Brain microvascular endothelial cell (primary cell): ENCODE results near the gene TLN1.

Source experiments
- DNase-seq: peaks from one replicate; pipeline ENCODE4 v3.0.0-alpha.2; 2020
- H3K27ac ChIP-seq: fragments of 250-450 bp; sonication (Bioruptor Pico); 2 replicates; pipeline ENCODE4 v1.5.1; 2020; ENCODE audit warnings: mild to moderate bottlenecking, moderate library complexity
- H3K27me3 ChIP-seq: fragments of 250-450 bp; sonication (Bioruptor Pico); replicated peaks from 2 replicates; pipeline ENCODE4 v1.5.1; 2020; ENCODE audit warnings: mild to moderate bottlenecking
- H3K36me3 ChIP-seq: fragments of 250-450 bp; sonication (Bioruptor Pico); replicated peaks from 2 replicates; pipeline ENCODE4 v1.5.1; 2020; ENCODE audit warnings: mild to moderate bottlenecking
- H3K4me3 ChIP-seq: 2 replicates; pipeline ENCODE4 v1.5.1; 2011; ENCODE audit warnings: low read depth, mild to moderate bottlenecking, control low read depth, low read length, moderate library complexity
- in situ Hi-C: cut with HindIII; loops from 2 replicates; pipeline ENCODE4 v1.10.0; 2017; ENCODE audit warnings: low sequenced_read_pairs, low pct_ligation_motif_present
- TF ChIP-seq, protein P1 (sequence below): IDR thresholded peaks from 2 replicates; pipeline ENCODE4 v1.5.1; 2011; ENCODE audit warnings: low read depth, mild to moderate bottlenecking, moderate library complexity, low read length, control low read depth, inconsistent platforms; ENCODE audit errors: missing control alignments

The TLN1 gene

DNA sequence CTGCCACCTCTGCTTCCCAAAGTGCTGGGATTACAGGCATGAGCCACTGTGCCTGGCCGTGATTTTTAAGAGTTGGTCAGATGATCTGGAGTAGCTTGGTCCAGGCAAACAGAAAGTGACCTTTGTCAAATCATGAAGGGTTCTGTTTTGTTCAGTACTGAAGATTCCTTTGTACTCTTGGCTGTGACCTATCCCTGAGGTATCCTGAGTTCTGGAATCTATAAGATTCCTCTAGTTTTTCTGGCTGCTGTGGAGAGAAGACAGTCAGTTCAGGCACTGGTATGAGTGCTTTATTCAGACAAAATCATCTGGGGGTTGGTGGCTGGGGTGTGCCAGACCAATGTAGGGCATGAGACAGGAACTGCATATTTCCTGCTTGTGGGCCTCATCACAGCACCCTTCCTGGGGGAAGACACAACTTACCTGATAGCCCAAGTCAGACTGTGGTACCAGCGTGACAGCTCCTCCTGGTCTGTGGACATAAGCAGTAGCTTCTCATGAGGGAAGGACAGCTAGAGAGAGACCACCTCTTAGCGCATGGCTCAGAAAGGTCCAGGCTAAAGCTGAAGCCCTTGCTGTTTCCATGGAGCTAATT lies 70.1 kb downstream of the TLN1 start:
- in situ Hi-C loops = no loop called here
- Histone ChIP-seq H3K4me3 (no peak overlapping the region), H3K27me3 (no peaks in the 10 kb centered on the region), H3K36me3 (peaks cover 7% of the 10 kb centered on the region), H3K27ac (no peak overlapping the region)
- no peak for DNase-seq
- TF ChIP-seq, protein P1, sequence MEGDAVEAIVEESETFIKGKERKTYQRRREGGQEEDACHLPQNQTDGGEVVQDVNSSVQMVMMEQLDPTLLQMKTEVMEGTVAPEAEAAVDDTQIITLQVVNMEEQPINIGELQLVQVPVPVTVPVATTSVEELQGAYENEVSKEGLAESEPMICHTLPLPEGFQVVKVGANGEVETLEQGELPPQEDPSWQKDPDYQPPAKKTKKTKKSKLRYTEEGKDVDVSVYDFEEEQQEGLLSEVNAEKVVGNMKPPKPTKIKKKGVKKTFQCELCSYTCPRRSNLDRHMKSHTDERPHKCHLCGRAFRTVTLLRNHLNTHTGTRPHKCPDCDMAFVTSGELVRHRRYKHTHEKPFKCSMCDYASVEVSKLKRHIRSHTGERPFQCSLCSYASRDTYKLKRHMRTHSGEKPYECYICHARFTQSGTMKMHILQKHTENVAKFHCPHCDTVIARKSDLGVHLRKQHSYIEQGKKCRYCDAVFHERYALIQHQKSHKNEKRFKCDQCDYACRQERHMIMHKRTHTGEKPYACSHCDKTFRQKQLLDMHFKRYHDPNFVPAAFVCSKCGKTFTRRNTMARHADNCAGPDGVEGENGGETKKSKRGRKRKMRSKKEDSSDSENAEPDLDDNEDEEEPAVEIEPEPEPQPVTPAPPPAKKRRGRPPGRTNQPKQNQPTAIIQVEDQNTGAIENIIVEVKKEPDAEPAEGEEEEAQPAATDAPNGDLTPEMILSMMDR = no peak

DNA sequence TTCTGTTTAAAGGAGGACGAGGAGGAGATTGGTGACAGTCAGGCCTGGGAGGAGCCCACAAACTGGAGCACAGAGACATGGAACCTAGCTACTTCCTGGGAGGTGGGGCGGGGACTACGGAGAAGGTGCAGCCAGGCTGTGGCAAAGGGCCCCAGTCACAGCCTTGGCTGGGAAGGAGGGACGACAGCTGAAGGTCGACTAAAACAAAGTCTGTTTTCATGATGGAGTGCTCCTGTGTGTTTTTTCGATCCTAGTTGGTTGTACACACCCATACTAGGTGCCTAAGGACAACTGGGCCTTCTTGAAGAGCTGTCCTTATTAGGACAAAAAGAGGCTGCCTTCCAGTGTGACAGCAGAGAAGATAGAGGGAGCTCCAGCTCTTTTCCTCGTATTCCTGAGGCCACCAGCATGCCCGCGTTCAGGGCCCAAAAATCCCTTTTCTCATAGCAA lies 71.0 kb downstream of the TLN1 start:
- Histone ChIP-seq H3K27me3 (no peaks in the 10 kb centered on the region), H3K4me3 (no peak overlapping the region), H3K27ac (no peak overlapping the region), H3K36me3 (peaks cover 7% of the 10 kb centered on the region)
- in situ Hi-C loops = no loop called here
- TF ChIP-seq, protein P1 = peak; percentile 66
- peak; percentile 34 for DNase-seq

DNA sequence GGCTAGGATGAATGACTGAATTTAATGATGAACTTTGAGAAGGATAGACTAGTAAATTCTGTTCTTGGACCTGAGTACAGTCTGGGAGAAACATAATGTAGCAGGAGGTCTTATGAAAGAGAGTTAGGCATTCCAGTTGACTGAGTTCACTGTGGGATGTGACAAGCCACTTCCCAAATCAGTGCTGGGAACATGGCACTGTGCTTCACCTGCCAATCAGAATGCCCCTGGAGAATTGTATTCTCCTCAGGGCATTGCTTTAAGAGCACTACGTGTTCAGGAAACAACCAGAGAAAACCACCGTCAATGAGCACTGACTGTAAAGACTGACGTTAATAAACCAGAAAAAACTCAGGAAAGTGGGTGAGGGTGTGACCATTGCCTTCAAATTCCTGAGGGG lies 72.7 kb downstream of the TLN1 start:
- TF ChIP-seq, protein P1 = no peak
- peak; percentile 45 for DNase-seq
- Histone ChIP-seq H3K27ac (peak overlapping the region; percentile 99), H3K27me3 (no peaks in the 10 kb centered on the region), H3K36me3 (peaks cover 7% of the 10 kb centered on the region), H3K4me3 (peak overlapping the region; percentile 84)
- in situ Hi-C loops = no loop called here

DNA sequence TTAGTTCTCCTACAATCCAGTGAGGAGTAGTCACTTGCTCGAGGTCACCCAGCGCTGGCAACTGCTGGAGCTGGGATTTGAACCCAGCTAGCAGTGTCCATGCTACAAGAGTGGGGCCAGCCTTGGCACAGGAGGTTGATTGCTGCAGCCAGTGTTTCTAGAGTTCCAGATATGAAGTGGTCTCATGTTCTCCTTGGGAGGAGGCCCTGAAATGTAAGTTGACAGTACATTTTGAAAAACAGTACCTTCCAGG lies 73.1 kb downstream of the TLN1 start:
- H3K4me3 ChIP-seq = peak overlapping the region; percentile 84
- in situ Hi-C loops = no loop called here
- peak; percentile 44 for DNase-seq
- TF ChIP-seq, protein P1 = no peak
- peaks cover 7% of the 10 kb centered on the region for H3K36me3 ChIP-seq
- H3K27me3 ChIP-seq = no peaks in the 10 kb centered on the region
- peak overlapping the region; percentile 99 for H3K27ac ChIP-seq

DNA sequence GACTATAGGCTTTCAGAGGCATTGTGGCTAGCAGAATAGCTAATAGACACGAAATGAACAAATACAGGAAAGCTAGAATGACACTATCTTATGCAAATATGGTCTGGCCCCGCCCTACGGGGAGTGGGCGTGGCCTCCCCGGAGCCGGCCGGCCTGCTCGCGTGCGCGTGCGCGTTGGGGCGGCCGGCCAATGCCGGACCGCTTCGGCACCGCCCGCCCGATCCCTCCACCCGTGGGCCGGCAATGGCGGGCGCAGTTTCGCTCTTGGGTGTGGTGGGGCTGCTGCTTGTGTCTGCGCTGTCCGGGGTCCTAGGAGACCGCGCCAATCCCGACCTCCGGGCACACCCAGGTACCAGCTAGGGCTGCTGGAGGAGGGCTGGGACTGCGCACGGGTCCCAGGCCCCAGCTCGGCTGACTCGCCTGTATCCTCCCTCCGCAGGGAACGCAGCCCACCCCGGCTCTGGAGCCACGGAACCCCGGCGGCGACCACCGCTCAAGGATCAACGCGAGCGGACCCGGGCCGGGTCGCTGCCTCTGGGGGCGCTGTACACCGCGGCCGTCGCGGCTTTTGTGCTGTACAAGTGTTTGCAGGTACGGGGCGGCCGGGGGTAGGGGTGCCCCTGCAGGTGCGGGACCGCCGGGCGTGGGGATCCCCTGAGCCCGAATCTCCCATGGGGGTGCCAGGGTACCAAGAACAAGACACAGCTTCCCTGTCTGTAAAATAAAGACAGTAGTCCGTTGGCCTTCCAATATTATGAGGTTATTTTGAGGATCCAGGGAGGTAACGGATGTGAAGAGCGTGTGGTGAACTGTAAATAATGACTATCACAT lies 73.6 kb downstream of the TLN1 start, which contains the start of gene CCDC107:
CCDC107 (plus strand) TSS at position 156 of the 831 bp plus-strand sequence; CDS start at position 244, 88 bp downstream.
- TF ChIP-seq, protein P1 = peak; percentile 68
- Histone ChIP-seq H3K4me3 (peak within 1 kb of the TSS; percentile 84), H3K27ac (peak within 1 kb of the TSS; percentile 99), H3K36me3 (peaks cover 7% of the 10 kb centered on the region), H3K27me3 (no peaks in the 10 kb centered on the region)
- in situ Hi-C loops = no loop called here
- peak; percentile 51 for DNase-seq
